Inflammatory macrophage (primary cell): ENCODE data around the gene RAB24.

Experiments used
- DNase-seq, 2 donors: peaks; one replicate each; pipeline ENCODE4 v3.0.0-alpha.2; 2020 to 2022

RAB24 gene

DNA sequence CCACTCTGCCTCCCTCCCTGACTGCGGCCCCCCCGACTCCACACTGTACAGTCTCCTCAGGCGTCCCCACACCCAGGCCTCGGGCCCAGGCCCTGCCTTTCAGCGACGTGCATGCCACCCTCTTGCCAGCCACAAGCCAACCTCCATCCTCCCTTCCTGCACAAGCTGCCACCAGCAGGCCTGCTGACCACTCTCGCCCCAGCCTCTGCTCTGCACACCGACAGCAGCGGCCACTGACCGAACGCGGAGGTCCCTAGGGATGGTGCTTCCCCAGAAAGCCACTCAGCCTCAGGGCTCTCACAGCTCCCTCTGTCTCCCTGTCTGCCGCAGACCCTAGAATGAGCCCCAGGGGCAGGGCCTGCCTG lies 29.4 kb upstream of the RAB24 start:
- no peak for DNase-seq

DNA sequence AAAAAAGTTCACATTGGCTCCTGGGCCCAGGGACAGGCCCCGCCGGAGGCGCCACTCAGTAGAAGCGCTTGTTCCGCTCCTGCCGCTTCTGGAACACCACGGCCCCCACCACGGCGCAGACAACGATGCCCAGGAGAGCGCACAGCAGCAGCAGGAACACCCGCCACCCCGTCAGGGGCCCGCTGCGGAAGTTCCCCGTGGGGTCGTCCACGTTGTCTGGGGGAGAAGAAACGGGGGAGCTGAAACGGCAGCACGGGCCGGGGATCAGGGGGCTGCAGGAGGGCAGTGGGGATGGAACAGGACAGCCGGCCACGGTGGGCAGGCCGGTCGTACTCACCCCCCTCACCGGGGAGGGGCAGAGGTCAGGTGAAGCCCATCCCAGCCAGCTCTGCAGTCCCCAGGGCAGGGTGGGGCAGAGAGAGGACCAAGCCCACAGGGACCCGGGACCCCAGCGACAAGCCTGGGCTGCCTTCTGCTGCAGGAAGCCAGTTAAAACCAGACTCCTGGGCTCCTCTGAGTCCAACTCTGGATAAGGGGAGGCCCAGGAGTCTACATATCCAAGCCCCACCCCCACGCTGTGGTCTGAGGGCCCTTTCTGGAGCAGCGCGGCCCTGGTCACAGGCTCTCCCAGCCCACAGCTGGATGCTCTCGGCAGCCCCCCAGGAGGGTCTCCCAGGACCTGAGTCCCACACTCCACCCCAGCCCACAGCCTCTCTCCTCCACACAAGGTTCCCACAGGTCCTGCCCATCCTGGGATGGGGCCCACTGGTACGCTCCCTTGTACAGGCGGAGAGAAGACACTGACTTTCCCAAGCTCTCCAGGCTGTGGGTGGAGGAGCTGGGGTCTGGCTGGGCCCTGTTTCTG lies 28.7 kb upstream of the RAB24 start:
- DNase-seq = no peak

DNA sequence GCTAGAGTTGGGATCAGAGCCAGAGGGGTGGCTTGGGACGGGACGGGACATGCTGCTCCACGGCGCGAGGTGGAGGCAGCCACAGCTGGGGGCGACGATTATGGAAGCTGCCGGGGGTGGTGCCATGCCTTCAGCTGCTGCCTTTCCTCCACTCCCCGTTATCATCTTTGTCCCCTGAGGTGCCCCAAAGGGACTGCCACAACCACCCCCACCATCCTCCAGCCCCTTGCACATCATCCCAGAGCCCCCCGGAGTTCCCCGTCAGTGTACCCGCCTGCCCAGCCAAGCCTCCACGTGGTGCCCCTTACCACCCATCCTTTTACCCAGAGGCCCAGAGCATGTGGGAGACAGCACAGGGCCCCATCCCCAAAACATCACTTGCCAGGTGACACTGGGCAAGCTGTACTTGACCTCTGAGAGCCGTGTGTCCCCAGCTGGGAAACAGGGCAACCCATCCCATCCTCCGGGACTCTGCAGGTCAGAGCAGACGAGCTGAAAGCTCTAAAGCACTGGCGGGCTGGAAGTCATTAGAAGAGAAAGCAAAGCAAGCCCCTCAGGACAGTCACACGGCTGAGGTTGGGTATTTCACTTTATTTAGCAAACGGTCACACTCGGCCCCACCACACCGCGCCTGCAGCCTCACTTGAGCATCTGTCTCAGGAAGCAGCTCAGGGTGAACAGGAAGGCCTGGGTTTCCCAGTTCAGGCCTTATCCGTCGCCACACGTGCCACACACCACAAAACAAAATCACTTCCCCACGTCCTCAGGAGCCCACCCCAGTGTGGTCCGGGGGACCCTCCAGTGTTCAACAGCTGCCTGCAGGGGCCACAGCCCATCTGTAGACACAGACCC lies 27.7 kb upstream of the RAB24 start:
- DNase-seq = no peak

DNA sequence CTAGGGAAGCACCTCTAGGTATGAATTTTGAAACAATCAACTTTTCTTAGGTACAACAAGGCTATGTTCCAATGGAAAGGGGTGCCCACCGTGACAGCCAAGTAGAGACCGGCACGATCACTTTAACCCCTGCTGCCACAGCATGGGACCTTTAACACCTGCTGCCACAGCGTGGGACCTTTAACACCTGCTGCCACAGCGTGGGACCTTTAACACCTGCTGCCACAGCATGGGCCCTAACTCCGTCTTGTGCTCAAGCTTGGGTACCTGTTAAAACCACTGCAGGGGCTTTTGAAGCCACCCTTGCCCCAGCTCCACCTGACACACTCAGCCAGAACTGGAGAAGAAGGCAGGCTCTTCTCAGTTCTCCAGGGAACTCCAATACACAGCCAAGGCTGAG lies 26.4 kb upstream of the RAB24 start:
- no peak for DNase-seq

DNA sequence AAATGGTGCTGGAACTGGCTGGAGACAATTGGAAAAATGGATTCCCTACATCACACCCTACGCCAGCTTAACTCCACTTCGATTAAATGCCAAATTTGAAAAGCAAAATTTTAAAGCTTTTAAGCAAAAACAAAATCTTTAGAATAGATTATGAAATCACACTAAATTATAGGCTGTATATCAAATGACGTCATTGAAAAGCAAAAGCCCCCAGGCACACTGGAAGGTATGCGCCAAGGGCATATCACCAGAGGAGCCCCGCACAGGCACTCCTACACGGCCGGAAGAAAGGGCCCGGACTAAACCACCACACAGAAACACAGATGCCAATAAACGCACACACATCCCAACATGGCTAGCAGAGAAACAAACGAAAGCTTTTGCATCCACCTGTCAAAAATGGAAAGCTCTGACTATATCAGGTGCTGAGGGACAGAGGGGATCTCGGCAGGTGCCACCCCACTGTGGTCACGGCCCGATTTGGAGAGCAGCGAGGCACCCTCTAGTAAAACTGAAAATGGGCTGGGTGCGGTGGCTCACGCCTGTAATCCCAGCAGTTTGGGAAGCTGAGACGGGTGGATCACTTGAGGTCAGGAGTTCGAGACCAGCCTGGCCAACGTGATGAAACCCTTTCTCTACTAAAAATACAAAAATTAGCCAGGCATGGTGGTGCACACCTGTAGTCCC lies 25.2 kb upstream of the RAB24 start:
- no peak for DNase-seq

DNA sequence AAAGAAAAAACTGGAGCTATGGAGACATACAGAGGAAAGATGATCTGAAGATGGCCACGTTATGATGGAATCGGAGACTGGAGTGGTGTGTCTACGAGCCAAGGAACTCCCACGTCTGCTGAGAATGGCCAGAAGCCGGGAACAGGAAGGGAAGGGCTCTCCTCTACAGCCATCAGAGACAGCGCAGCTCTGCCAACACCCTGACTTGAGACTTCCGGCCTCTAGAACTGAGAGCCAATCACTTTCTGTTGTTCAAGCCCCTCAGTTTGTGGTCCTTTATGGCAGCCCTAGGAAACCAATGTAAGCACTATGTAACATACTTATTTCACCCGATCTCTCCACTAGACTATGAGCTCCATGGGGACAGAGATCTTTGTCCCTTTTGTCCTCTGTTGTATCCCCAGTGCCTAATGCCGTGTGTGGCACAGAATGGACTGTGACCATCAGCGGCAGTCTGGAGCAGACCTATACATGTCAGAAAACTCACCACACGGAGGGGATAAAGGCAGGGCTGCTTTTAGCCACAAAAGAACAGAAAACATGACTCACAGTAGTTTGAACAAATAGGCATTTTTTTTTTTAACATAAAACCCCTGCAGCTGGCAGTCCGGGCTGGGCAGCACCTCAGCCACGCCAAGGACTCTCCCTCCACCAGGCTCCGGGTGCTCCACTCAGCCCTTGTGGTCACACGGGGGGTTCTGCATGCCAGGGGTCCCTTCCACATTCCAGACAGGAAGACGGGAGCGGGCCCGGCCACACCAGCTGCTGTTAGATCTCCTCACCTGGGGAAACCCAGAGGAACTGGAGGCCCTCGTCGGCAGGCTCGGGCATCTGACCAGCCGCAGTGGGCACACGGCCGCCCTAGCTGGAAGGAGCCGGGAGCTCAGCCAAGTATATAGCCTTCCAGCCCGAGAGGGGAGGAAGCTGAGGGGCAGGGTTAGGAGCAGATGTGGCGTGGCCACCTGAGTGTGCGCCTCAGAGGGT lies 24.3 kb upstream of the RAB24 start:
- peak; percentile 35 to 42 for DNase-seq

DNA sequence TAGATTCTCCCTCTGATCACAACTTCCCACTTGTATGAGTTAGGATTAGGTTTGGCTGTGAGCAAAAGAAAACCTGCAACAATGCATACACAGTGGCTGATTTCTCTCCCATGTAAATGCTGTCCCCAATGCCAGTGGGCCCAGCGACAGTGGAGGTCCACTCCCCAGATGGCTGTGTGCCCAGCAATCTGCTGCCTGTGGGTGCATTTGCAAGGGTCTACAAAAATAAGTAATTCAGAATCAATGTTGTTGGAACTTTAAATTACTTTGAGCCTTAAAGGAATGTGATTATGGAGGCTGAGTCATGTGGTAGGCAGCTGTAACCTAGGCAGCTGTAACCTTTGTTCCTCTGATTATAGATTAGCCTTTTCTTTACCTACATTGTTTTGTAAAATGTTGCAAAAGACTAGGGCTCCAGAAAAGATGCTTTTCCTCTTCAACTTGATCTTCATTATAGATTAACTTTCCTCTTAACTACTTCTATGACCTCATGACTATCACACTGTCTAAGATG lies 22.4 kb upstream of the RAB24 start:
- no peak for DNase-seq

DNA sequence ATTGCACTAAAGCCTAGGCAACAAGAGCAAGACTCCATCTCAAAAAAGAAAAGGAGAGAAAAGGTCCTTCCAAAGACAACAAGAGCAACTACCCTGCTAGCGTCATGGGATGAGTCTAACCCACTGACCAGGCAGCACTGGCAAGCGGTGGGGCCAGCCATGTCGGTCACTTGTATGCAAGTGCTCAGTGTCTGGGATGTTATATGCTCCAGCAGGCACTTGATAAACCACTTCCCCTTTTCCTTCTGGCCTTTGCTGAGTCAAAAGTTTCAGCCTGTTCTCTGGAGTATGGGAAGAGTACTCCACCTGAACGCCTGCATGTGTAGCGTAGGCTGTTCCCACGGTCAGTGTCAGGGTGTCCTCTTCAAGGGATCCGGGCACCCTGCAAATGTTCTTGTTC lies 17.4 kb upstream of the RAB24 start:
- peak; percentile 72 to 73 for DNase-seq

DNA sequence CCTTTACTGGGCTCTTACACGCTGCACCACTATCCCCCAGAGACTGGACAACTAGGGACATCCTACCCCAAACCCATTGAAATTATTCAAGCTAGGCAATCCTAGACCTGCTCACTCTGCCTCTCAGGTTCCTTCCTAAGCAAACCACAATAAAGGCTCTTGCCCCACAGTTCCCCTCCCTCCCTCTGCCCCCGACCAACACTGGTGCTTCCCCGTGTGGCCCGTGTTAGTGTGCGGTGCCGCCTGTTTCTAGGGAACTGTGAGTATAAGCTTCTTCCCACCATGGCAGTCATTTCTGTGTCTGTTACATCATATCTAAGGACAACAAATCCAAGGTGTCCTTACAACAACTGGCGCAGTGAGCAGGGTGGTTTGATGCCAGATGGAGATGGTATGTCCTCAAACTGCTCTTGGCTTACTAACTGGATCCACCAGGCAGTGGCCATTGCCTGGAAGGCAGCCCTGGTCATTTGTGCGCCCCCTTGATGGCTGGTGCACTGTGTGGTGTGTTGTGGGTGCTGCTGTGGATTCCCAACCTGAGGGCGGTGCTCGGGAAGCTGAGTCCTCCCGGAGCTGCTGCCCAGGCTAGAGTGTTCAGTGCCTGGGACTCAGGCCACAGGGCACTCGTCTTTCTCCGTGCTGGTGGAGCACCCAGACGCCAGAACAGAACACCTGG lies 16.5 kb upstream of the RAB24 start:
- peak in 1 of 2 donors; percentile 36 for DNase-seq

DNA sequence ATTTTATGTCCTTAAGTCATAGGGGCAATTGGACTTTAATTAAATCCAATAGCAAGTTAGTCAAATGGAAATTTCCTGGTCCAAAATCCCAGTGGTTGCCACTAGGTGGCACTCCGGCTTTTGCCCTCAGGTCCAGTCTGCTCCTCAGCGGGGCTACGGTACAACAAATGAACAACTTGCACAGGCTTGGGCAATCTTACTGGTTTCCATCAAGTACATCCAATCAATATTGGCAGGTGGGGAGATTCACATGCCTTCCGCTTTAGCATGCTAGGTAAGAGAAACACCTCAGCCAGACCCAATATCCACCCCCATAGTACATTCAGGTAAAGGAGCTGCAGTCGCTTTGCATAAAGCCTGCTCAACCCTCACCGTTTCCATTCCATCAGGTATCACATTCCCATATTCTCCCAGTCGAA lies 14.4 kb upstream of the RAB24 start:
- peak; percentile 86 to 87 for DNase-seq

DNA sequence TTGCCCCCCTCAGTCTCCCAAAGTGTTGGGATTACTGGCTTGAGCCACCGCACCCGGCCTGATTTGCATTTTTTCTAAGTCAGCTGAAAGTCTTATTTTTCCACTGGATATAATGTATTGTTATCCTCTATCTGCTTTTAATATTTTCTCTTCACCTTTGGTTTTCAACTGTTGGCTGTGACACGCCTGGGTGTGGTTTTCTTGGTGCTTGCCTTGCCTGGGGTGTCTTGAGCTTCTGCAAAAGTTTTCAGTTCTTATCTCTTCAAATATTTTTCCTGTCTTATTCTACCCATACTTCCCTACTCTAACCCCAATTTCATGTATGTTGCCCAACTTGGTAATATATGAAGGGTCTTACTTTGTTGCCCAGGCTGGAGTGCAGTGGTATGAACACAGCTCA lies 12.5 kb upstream of the RAB24 start:
- DNase-seq = no peak

DNA sequence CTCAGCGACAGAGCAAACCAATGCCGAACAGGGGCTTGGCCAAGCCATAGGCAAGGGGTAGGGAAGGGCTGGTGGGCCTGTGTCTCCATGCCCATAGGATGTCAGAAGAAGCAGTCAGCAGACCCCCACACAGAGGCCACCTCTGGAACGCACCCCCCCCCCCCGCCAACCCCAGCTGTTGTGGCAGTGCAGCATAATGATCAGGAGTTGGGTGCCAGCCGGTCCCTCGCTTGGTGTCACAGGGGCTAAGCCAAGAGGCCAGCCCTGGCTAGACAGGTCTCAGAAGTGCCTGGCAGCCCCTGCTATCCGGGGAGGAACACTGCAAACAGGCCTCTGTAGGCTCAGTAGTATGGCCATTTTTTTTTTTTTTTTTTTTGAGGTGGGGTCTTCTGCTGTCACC lies 11.9 kb upstream of the RAB24 start:
- no peak for DNase-seq

DNA sequence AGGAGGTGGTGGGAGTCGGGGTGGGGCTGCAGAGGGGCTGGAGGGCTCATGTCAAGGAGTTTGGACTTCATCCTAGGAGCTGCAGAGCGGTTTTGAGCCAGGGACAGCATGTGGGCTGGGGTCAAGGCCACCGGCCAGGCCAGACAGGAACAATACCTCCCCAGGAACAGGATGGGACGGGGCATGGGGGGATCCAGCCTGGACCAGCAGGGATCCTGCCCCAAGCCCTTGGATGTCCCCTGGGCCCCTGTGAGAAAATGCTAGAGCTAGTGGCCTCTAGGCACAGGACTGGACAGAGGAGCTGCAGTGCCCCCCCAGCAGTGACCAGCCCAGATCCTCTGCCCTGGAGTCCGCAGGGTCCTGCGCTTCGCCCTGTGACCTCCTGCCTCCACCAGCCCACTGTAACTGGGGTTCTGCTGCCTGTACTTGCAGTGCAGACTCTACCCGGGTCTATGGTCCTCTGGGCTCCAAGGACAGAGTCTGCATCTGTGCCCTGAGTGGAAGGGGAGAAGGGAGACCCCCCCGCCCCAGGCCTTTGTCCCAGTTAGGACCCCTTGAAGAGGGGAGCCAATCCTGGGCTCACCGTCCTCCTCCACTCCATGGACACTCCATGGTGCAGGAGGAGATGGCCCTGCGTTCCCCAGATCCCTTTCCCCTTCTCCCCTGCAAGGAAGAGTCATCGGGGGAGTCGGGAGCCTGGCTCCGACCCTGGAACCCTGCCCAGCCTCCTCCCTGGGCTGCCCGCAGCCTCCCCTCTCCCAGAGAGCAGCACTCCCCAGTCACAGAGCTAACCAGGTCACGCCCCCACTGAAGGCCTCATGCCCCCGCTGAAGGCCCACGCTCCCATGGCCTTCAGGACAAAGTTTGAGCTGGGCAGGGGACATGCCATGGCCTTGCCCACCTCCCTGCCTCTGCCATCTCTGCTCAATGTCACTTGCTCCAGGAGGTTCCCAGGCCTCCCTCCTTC lies 11.1 kb upstream of the RAB24 start:
- DNase-seq = no peak

DNA sequence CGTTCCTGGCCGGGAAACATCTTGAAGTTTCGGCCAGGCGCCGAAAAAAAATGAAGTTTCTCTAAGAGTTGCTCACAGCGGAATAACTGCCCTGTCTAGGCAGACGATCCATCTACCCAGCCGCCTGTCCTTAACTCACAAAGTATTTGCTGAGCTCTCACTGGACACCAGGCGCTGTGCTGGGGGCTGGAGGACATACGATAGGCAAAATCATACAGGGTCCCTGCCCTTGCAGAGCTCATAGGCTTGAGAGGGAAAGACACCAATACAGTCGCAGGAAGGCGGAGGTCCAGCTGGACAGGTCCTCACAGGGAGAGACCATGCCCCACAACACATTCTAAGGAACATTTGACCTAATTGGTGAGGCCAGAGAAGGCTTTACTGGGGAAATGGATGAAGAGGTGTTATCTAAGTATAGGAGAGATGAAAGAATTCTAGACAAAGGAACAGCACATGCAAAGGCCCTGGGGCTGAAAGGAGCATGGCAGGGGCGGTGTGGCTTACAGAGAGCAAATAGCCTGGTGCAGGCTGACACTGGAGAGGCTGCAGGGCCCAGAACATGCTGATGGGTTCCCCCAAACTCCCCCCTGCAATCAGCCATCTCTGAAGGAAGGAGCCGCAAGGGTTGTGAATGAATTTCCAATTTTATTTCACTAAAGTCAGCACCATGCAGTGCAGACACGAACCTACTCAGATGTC lies 10.2 kb upstream of the RAB24 start:
- no peak for DNase-seq

DNA sequence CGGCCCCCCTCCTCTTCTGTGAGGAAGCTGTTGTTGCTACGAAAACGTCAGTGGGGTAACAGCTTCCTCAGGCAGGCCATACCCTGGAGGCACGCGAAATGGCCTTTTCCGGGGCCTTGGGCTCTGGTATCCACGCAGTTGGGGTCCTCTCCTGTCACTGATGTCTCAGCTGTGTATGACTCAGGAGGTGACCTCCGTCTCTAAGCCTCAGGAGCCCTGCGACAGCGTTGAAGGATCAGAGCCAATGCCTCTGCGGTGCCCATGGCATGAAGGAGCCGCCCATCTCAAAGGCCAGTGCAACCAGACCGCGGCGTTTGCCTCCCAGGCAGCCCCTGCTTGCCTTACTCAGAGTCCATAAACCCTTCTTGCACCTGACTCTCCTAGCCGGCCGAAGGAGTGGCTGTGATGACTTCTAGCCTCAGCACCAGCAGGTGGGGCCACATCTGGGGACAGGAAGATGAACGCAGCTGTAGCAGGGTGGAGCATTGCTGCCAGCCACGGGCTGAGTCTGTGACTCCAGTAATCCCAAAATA lies 9.2 kb upstream of the RAB24 start:
- no peak for DNase-seq

DNA sequence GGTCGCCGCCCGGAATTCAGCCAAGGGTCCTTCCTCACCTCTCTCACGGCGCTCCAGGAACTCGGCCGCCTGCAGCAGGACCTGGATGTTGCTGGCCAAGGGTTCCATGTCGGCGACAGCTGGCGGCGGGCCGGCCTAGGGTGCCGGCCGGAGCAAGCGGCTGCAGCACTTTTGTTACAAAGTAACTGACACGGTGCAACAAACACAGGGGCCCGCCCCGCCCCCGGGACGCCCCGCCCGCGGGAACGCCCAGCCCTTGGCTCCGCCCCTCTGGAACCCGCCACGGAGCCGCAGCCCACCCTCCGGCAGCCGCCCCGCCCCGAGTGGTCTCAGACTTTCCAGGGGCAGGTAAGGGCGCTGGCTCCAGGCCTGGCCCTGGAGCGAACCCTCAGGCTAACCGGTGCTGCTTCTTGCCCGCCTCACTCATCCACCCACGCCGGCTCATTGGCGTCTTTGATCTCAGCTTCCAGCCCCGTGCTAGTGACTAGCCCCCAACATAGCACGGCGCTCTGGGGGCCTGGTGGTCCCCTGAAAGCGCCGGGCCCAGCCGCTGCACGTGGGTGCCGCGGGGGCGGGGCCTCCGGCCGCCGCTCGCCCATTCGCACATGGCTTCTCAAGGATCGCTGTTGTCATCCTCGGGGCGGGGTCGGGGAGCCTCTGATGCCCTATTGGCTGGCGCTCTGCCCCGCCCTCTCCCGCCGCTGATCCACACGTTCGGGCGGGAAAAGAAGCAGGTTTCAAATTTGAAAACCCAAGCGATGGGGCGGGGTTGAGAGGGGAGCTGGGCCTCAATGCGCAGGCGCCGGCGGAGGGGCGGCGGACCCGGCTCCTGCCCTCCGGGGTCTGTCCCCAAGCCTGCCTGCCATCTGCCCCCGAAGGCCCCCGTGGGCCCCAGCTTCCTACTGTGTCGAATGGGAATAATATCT lies 8.5 kb upstream of the RAB24 start, which contains the start of gene MXD3:
Gene MXD3, minus strand, starts transcription at position 176 of the 926 bp plus-strand sequence. Its CDS starts 68 bp downstream, at position 108.
- DNase-seq = peak; percentile 96 to 97

DNA sequence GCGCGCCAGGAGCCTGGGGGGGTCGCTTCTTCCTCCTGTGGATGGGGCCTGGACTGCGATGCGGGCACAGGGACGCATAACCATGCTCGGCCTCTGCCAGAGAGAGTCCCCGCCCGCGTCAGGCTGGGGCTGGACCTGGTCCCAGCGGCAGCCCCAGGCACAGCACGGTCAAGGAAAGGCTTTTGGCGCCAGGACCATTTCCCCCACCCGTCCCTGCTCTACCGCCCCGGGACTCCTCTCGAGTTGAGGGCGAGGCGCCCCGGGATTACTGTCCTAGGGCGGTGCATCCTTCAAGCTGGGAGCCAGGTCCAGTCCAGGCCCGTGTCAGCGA lies 7.8 kb upstream of the RAB24 start:
- no peak for DNase-seq
